ENCODE data around the gene MESP2.

- no peak for TF ChIP-seq CTCF (IDR thresholded peaks at IDR 0.05)
- TF ChIP-seq POLR2A (IDR thresholded peaks at IDR 0.05): no peak
Observed at GRCh38 chr15:89808160-89808870, 32.2 kb downstream of the MESP2 start.
